ENCODE measurements around the gene ZNF483.
A peak's percentile ranks its signal among the peaks of the same experiment; 100 is the strongest.
"Not testable (repeated sequence)": the region's sequence is repeated elsewhere in the genome, so short reads cannot be mapped to it uniquely, and the experiment has no call there.

Gene ZNF483

GRCh38 chr9:111542497-111543254 is 17.7 kb downstream of the ZNF483 start:
- no peak for DNase-seq (ENCODE audit: low spot score)

DNA sequence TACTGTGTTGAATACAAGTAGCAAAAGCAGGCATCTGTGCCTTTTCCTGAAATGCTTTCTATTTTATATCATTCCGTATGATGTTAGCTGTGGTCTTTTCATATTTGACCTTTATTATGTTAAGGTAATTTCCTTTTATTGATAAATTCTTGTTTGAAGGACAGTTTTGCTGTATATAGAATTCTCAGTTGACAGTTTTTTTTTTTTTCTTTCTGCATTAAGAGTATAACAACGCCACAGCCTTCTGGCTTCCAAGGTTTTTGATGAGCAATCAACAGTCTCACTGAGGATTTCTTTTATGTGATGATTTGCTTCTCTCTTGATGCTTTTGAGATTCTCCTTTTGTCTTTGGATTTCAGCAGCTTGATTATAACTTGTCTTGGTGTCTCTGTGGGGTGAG is 23.6 kb downstream of the ZNF483 start:
- no peak for DNase-seq (ENCODE audit: low spot score)

DNA sequence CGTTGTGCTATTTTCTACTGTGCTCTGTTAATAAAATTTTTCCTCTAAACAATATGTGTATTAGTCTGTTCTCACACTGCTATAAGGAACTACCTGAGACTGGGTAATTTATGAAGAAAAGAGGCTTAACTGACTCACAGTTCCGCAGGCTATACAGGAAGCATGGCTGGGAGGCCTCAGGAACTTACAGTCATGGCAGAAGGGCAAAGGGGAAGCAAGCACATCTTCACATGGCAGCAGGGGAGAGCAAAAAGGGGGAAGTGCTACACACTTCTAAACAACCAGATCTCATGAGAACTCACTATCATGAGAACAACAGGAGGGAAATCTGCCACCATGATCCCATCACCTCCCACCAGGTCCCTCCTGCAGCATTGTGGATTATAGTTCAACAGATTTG is 30.4 kb downstream of the ZNF483 start:
- not testable (repeated sequence) for DNase-seq (ENCODE audit: low spot score)

- no peak for DNase-seq (ENCODE audit: low spot score)
Measured at GRCh38 chr9:111559000-111559610, 34.1 kb downstream of the ZNF483 start.

- DNase-seq (ENCODE audit: low spot score), result no peak
Measured at GRCh38 chr9:111561165-111561719, 36.3 kb downstream of the ZNF483 start.

- DNase-seq (ENCODE audit: low spot score), result no peak
Measured at GRCh38 chr9:111566234-111566633, 41.3 kb downstream of the ZNF483 start.

DNA sequence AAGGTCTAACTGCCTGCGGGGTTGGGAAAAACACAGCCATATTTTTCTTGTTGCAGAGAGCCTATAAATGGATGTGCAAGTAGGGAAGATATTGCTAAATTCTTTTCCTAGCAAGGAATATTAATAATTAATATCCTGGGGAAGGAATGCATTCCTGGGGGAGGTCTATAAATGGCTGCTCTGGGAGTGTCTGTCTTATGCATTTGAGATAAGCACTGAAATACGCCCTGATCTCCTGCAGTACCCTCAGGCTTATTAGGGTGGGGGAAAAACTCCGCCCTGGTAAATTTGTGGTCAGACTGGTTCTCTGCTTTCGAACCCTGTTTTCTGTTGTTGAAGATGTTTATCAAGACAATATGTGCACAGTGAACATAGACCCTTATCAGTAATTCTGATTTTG is 43.1 kb downstream of the ZNF483 start:
- DNase-seq (ENCODE audit: low spot score), result not testable (repeated sequence)

GRCh38 chr9:111572950-111573604 is 48.1 kb downstream of the ZNF483 start:
- no peak for DNase-seq (ENCODE audit: low spot score)

DNA sequence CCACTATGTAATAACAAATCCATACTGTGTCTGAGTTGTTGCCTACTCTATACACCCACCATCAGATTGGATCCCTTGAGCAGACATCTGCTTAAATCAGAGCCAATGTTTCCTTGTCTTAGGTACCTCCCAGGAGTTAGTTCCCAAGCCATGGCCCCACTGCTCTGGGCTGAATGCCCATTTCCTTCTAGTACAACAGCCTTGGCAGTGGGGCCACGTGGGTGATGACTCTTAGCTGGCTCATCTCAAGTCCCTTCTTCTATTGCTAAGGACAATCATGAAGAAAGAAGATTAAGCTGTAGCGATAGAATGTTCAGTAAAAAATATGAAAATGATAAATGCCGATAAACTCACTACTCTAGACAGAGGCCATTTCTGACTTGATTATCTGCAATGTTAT is 57.9 kb downstream of the ZNF483 start:
- no peak for DNase-seq (ENCODE audit: low spot score)

DNA sequence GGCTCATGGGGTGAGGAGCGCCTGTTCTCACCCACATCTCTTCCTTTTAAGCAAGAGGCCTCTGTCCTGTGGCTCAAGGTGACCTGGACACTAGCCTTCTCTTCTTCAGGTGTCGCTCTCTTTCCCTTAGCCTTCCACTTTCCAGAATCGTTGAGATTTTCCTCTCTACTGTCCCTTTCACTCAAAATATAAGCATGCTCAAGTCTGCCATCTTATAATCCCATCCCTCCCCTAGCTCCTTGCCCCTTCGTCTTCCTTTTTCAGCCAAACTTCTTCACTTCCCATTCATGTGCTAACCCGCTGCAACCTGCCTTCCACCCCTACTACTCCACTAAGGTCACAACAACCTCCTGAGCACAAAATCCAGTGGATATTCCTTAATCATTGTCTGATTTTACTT is 61.4 kb downstream of the ZNF483 start:
- DNase-seq (ENCODE audit: low spot score), result no peak

- DNase-seq (ENCODE audit: low spot score), result no peak
Measured at GRCh38 chr9:111588846-111589245, 63.9 kb downstream of the ZNF483 start.

DNA sequence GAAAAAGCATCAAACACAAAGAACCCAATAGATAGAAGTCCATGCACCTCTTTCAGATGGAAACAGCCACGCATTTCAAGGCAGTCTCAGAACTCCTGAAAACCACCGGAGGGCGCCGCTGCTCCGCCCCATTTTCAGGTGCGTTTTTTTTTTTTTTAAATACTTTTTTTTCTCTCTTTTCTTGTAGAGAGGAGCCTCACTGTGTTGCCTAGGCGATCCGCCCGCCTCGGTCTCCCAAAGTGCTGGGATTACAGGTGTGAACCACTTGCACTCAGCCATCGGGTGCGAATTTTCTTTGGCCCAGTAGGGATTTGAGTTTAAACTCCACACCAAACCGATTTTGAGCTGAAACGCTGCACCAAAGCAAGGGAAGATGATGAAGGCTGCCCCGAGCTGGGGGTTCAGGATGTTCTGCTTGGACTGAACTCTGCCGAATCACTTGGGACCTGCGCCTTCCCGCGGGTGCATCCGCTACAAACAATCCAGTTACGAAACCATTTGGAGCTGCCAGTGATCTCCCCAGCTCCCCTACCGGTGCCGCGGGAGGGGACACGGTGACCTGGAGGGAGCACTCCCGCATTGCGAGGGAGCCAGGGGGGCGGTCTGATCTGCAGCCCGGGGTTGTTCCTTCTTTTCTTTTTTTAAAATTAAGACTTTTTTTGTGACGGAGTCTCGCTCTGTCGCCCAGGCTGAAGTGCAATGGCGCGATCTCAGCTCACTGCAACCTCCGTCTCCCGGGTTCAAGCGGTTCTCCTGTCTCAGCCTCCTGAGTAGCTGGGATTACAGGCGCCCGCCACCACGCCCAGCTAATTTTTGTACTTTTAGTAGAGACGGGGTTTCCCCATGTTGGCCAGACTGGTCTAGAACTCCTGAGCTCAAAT is 73.1 kb downstream of the ZNF483 start:
- peak; percentile 68 for DNase-seq (ENCODE audit: low spot score)

DNA sequence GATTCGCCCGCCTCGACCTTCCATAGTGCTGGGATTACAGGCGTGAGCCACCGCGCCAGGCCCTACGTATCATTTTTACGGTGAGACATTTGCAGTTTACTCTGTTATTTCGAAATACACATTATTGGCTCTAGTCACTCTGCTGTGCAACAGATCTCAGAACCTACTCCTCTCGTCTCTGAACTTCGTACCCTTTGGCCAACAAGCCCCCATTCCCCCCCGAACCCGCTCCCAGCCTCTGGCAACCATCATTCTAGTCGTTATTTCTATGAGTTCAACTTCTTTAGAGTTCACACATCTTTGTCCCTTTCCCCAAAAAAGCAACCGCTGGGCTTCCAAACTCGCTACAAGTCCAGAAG is 73.7 kb downstream of the ZNF483 start:
- DNase-seq (ENCODE audit: low spot score), result no peak

DNA sequence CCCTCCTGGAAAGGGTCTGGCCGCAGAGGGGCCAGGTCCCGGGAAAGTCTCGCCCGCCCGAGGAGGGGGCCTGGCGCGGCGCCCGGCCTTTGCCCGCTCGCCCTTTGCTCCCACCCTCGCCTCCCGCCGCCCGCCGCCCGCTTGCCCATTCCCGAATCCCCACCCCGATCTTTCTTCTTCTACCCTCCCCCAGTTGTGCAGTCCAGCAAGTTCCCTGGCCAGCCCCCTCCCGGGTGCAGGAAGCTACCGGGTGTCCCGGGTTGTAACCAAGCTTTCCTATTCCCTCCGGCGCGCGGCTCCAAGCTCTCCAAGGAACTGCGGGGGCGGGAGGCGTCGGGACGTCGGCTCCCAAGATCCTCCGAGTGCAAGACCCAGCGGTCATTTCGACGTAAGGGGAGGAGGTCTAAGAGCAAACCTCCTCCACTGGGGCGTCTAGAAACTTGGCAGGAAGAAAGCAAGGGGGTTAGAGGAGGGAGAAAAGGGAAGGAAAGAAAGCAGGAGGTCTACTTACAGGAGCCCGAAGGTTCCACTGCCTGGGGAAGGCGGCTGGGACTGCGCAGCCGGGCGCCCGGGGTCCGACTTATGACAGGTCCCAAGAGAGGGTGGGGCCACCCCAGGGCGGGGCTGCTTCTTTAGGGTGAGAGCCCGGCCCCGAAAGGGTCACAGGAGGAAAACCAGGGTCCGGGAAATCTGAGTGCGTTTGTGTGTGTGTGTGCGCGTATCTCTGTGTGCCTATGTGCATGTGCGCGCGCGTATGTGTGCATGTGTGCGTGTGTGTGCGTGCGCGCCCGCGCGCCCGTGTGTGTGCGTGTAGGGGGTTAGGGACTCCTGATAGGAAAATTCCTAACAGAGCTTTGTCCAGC is 74.3 kb downstream of the ZNF483 start, which contains the start of gene PTGR1:
TSS of gene PTGR1 (minus strand) at position 556 of the 863 bp plus-strand sequence. CDS start 2,225 bp downstream, outside the sequence.
- DNase-seq (ENCODE audit: low spot score), result peak; percentile 78

DNA sequence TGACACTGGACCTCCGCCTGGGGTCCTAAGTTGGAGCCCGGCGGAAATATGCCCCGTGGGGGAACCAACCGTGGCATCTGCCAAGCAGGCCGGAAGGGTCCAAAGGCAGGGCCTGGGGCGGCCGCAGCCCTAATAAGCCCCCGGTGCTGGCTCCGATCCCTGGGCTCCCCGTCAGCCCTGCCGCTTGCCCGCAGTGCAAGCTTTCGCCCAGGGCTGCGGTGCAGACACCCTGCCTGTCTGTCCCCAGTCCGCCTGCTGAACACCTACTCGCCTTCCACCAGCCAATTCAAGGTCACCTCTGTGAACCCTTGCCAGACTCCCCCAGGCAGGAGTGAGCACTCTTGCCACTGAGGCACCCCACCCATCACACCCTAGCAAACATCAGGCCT is 75.0 kb downstream of the ZNF483 start:
- peak; percentile 36 for DNase-seq (ENCODE audit: low spot score)

DNA sequence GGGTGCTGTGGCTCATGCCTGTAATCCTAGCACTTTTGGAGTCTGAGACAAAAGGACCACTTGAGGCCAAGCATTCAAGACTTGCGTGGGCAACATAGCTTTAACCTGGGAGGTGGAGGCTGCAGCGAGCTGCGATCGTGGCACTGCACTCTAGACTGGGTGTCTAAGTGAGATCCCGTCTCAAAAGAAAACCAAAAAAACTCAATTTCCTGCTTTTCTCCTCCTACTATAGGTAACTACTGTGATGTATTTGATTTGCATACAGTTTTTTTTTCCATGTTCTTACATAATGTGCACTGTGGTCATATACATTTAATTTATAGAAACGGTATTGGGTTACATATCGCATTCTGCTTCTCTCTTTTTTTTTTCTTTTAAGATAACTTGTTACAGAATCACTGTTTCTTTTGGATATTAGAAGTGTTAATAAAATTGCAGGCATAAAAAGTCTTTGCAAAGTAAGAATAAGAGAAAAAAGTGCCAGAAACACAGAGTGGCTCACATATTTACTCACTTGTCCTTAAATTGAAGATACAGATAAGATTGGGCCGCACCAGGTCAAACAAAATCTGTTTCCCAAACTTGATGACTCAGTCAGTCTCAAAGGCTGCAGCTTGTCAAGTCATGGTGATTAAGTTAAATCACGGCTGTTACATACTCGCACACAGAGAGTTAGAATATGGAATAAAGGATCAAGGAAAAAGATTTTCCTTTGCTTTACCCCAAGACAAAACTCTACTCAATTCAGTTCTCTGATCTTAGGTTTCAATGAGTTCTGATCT is 76.4 kb downstream of the ZNF483 start:
- DNase-seq (ENCODE audit: low spot score), result no peak

DNA sequence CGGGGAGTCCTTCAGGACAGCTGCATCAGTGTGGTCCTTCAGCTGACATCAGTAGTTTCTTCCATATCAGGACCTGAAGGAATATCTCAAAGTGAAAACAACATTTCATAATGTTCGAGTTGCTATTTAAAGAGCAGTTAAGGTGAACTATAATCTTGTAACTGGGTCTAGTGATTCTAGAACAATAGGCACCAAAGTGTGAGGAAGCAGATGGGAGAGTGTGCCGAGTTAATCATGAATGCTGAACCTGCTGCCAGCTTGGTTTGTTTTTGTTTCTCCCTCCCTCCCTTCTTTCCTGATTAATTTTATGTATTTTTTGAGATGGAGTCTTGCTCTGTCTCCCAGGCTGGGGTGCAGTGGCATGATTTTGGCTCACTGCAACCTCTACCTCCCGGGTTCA is 78.1 kb downstream of the ZNF483 start:
- no peak for DNase-seq (ENCODE audit: low spot score)

DNA sequence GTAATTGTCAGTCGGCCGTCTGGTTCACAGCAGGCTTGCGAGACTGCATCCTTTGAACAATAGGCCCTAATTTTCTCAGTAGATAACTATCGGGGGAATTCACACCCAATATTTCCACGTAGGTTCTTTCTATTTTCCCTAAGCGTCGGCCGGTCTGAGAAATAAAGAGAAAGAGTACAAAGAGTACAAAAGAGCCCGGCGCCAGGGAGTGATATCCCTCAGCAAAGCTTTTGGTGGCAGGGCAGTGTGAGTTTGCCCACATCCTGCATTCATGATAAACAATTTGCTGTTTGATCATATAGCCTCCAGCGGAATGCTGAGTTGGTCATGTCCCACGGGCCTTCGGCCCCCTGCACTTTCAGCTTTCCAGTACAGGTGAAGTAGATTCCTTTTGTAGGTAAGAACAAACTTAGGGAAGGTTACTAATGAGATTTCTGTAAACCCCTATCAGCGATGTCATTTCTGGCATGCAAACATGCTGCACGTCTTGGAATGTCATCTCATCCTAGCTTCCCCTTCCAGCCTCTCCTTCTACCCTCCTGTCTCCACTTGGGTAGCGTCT is 79.2 kb downstream of the ZNF483 start:
- DNase-seq (ENCODE audit: low spot score), result no peak

DNA sequence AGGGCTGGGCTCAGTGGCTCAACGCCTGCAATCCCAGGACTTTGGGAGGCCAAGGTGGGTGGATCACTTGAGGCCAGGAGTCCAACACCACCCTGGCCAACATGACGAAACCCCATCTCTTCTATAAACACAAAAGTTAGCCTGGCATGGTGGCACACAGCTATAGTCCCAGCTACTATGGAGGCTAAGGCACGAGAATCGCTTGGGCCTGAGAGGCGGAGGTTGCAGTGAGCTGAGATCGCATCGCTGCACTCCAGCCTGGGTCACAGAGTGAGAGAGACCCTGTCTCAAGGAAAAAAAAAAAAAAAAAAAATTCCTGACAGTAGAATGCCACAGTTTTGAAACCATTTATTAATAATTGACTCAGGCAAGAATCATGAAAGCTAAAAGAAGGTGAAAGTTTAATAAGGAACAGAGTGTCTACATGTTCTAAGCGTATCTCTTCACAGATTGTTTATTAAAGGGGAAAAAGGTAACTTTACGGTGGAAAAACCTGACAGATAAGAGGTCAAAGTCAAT is 80.1 kb downstream of the ZNF483 start:
- no peak for DNase-seq (ENCODE audit: low spot score)

DNA sequence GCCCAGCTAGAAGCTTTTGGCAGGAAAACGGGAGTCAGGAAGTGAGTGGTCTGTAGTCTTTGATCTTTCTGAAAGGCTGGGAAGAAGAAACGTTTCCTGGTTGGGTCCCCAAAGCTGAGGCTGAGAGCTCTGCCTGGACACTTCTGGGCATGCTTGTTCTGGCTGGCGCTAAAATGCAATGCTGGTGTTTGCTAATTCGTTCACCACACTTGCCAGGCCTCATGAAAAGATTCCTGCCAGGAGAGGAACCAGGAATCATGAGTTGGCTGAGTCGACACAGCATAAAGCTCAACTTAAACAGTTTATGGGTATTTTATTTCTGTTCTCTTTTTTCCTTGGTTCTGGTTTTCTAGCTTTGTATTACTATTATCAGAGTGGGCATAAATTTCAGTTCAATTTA is 85.2 kb downstream of the ZNF483 start:
- DNase-seq (ENCODE audit: low spot score), result no peak

All from D341Med (cell line).